Mesothelial cell of epicardium (in vitro differentiated cells): ENCODE measurements around the gene PALS2. TPM values are rescaled to one million over a fixed set of nuclear protein-coding genes. Genes with fewer than 3 reads are reported as not detected.

Experiments
- DNase-seq, 2 experiments: peaks; one replicate each; pipeline ENCODE4 v3.0.0; 2021; ENCODE audit warnings: low spot score in 2 of 2; ENCODE audit not compliant: unreplicated experiment in 2 of 2
- H3K27ac Mint-ChIP-seq: 2 replicates; pipeline ENCODE4 v1.8.0; 2021; ENCODE audit warnings: mixed read lengths
- H3K27me3 Mint-ChIP-seq: 2 replicates; pipeline ENCODE4 v1.8.0; 2021; ENCODE audit warnings: low read depth, mixed read lengths
- H3K36me3 Mint-ChIP-seq: 2 replicates; pipeline ENCODE4 v1.8.0; 2021; ENCODE audit warnings: mixed read lengths
- H3K4me1 Mint-ChIP-seq: 2 replicates; pipeline ENCODE4 v1.8.0; 2021; ENCODE audit warnings: mixed read lengths
- H3K4me3 Mint-ChIP-seq: 2 replicates; pipeline ENCODE4 v1.8.0; 2021; ENCODE audit warnings: mild to moderate bottlenecking, moderate library complexity, mixed read lengths
- H3K9me3 Mint-ChIP-seq: 2 replicates; pipeline ENCODE4 v1.8.0; 2021; ENCODE audit warnings: mixed read lengths
- total RNA-seq: library from RNA; stranded (reverse); gene quantifications from 3 replicates; pipeline ENCODE4 v1.2.1, GENCODE V29; 2021
- TF ChIP-seq, protein P1 (sequence below): fragments of 200-600 bp; sonication (generic); IDR thresholded peaks from one replicate; pipeline ENCODE4 v1.5.0; 2021; ENCODE audit warnings: antibody characterized with exemption; ENCODE audit not compliant: unreplicated experiment

The PALS2 gene
- total RNA-seq, 1 donor from 2014 or later: 23.8 TPM

DNA sequence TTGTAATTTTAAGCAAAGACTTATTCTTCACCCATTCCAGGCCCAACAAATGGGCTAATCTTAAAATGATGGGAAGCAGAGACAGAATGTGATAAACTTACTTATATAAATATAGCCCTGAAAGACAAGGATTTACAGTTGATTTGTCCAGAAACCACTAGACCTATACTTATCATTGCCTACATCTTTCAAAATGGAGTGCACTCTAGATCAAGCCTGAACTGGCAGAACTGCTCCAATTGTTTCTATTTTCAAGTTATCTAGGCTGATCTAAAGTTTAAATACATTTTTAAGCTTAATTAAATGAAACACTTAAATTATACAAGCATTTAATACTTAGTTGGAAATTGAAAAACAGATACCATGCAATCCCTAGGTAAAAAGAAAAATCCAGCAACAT, 24.9 kb upstream of the PALS2 start:
- Mint-ChIP-seq H3K9me3 (no peaks in the 10 kb centered on the region), H3K27me3 (no peaks in the 10 kb centered on the region), H3K36me3 (no peaks in the 10 kb centered on the region), H3K4me1 (no peaks in the 10 kb centered on the region), H3K27ac (no peak overlapping the region), H3K4me3 (no peak overlapping the region)
- TF ChIP-seq, protein P1, sequence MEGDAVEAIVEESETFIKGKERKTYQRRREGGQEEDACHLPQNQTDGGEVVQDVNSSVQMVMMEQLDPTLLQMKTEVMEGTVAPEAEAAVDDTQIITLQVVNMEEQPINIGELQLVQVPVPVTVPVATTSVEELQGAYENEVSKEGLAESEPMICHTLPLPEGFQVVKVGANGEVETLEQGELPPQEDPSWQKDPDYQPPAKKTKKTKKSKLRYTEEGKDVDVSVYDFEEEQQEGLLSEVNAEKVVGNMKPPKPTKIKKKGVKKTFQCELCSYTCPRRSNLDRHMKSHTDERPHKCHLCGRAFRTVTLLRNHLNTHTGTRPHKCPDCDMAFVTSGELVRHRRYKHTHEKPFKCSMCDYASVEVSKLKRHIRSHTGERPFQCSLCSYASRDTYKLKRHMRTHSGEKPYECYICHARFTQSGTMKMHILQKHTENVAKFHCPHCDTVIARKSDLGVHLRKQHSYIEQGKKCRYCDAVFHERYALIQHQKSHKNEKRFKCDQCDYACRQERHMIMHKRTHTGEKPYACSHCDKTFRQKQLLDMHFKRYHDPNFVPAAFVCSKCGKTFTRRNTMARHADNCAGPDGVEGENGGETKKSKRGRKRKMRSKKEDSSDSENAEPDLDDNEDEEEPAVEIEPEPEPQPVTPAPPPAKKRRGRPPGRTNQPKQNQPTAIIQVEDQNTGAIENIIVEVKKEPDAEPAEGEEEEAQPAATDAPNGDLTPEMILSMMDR: no peak
- DNase-seq: no peak

DNA sequence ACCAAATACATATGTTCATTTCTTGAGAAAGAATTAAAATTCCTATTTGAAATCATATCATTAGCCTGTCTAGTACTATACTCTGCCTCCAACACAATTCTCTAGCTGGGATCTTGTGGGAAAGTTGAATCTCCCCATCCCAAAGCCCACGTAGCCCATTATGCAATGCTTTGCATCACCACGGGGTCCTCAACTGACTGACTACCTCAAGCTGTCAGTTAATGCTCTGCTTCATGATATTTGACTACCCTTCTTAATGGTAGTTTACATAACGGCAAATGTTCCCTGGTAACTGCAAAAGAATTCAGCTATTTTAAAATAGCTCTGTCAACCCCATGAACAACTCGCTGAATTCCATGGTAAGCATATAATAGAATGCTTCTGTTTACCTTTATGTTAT, 23.3 kb upstream of the PALS2 start:
- Mint-ChIP-seq H3K27ac (no peak overlapping the region), H3K9me3 (no peaks in the 10 kb centered on the region), H3K4me3 (no peak overlapping the region), H3K4me1 (no peaks in the 10 kb centered on the region), H3K36me3 (no peaks in the 10 kb centered on the region), H3K27me3 (no peaks in the 10 kb centered on the region)
- TF ChIP-seq, protein P1: no peak
- no peak for DNase-seq

DNA sequence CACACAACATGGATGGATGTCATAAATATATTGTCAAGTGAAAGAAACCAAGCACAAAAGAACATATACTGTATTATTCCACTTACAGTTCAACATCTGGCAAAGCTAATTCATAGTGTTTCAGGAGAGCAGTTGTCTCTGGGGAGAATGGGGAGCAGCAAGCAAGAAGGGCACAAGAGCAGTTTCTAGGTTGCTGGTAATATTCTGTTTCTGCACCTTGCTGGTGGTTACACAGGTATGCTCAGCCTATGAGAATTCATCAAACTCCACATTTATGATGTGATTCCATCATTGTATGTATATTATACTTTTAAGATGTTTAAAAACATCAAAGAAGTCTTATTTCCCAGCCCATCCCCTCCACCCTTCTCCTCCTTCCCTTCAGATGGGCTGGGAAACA, 18.1 kb upstream of the PALS2 start:
- Mint-ChIP-seq H3K36me3 (no peaks in the 10 kb centered on the region), H3K4me1 (no peaks in the 10 kb centered on the region), H3K9me3 (no peaks in the 10 kb centered on the region), H3K27me3 (no peaks in the 10 kb centered on the region), H3K27ac (no peak overlapping the region), H3K4me3 (no peak overlapping the region)
- no peak for DNase-seq
- TF ChIP-seq, protein P1: no peak

DNA sequence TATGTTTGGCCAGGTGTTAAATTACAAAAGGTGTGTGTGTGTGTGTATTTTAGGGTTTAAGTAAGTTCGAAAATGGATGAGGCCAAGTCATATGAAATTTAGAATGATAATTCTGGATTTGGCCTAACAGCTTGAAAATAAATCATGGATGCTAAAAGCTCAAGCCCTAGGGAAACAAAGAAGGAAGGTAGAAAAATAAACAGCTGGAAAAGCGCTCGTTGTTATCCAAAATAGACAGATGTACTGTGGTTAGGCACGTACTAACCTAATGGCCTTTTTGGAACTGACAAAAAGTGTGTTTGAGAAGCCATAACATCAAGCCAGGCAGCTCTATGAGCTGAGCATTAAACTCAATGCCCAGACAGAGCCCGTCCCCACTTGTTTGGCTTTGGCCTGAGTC, 17.5 kb upstream of the PALS2 start:
- H3K9me3 Mint-ChIP-seq: no peaks in the 10 kb centered on the region
- H3K4me3 Mint-ChIP-seq: no peak overlapping the region
- H3K27me3 Mint-ChIP-seq: no peaks in the 10 kb centered on the region
- DNase-seq: no peak
- H3K4me1 Mint-ChIP-seq: no peaks in the 10 kb centered on the region
- H3K36me3 Mint-ChIP-seq: no peaks in the 10 kb centered on the region
- TF ChIP-seq, protein P1: no peak
- no peak overlapping the region for H3K27ac Mint-ChIP-seq

DNA sequence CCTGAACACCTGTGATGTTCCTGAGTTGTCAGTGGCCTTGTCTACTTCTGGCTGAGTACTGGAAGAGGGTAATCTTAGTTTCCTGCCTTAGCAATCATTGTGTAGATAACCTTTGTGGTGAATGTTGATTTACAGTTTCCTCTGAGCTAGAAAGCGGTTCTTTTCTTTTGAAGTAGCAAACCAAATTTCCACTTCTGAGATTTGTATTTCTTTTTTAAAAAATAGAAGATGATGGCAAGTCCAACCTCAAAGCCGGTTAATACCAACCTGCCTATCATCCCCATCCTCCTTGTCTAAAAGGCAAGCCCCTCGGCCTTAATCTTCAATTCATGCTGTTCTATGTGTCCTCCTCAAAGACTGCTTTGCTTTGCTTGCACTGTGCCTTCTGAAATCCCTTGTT, 12.5 kb upstream of the PALS2 start:
- TF ChIP-seq, protein P1: no peak
- no peak overlapping the region for H3K27ac Mint-ChIP-seq
- DNase-seq: no peak
- H3K4me3 Mint-ChIP-seq: no peak overlapping the region
- H3K9me3 Mint-ChIP-seq: no peaks in the 10 kb centered on the region
- no peaks in the 10 kb centered on the region for H3K36me3 Mint-ChIP-seq
- H3K27me3 Mint-ChIP-seq: no peaks in the 10 kb centered on the region
- no peaks in the 10 kb centered on the region for H3K4me1 Mint-ChIP-seq

DNA sequence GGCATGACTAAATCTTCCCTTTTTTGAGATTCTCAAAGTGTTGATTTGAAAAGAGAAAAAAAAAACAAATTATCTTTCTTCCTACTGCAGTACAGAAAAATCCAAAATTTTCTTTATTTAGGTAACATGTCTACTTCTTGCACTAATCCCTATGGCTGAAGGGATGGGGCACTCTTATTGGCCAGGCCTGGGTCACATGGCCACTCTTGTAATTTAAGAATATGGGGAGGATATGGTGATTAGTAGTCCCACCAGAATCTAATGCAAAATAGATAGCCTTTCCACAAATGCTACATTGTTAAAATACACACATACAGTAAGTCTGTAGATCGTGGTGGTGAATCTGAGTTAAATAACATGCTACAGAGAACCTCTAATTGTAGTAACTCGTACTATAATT, 7.0 kb upstream of the PALS2 start:
- no peak overlapping the region for H3K27ac Mint-ChIP-seq
- H3K36me3 Mint-ChIP-seq: no peaks in the 10 kb centered on the region
- no peak for DNase-seq
- no peaks in the 10 kb centered on the region for H3K9me3 Mint-ChIP-seq
- peaks cover 34% of the 10 kb centered on the region for H3K27me3 Mint-ChIP-seq
- H3K4me3 Mint-ChIP-seq: no peak overlapping the region
- H3K4me1 Mint-ChIP-seq: no peaks in the 10 kb centered on the region
- TF ChIP-seq, protein P1: no peak
